MM.1S (cell line): ENCODE data around the gene KLHDC3.

Experiments used
- DNase-seq: peaks from one replicate; pipeline ENCODE4 v3.0.0-alpha.2; 2015
- H2AFZ ChIP-seq: fragments of 300-600 bp; sonication (generic); 2 replicates; pipeline ENCODE4 v1.6.0; 2016; ENCODE audit warnings: antibody characterized with exemption, low read length
- H3F3A ChIP-seq: fragments of 300-600 bp; sonication (generic); 2 replicates; pipeline ENCODE4 v1.6.1; 2016; ENCODE audit warnings: mild to moderate bottlenecking, antibody characterized with exemption, low read length, moderate library complexity, mixed read lengths; ENCODE audit not compliant: insufficient read depth
- H3K27ac ChIP-seq: fragments of 300-600 bp; sonication (generic); 2 replicates; pipeline ENCODE4 v1.5.1; 2016; ENCODE audit warnings: mild to moderate bottlenecking, low read length
- H3K27me3 ChIP-seq: fragments of 300-600 bp; sonication (generic); replicated peaks from 2 replicates; pipeline ENCODE4 v1.6.0; 2016; ENCODE audit warnings: low read length; ENCODE audit not compliant: insufficient read depth
- H3K36me3 ChIP-seq: fragments of 300-600 bp; sonication (generic); replicated peaks from 2 replicates; pipeline ENCODE4 v1.6.1; 2016; ENCODE audit warnings: mild to moderate bottlenecking, low read length, mixed read lengths; ENCODE audit not compliant: insufficient read depth
- H3K4me1 ChIP-seq: fragments of 300-600 bp; sonication (generic); 2 replicates; pipeline ENCODE4 v1.6.1; 2016; ENCODE audit warnings: low read length, mixed read lengths
- H3K4me2 ChIP-seq: fragments of 300-600 bp; sonication (generic); 2 replicates; pipeline ENCODE4 v1.6.0; 2016; ENCODE audit warnings: low read depth, low read length
- H3K4me3 ChIP-seq: fragments of 300-600 bp; sonication (generic); 2 replicates; pipeline ENCODE4 v1.5.1; 2016; ENCODE audit warnings: low read length, mixed read lengths
- H3K79me2 ChIP-seq: fragments of 300-600 bp; sonication (generic); 2 replicates; pipeline ENCODE4 v1.6.1; 2016; ENCODE audit warnings: mixed run types, low read length, mixed read lengths
- H3K9ac ChIP-seq: fragments of 300-600 bp; sonication (generic); 2 replicates; pipeline ENCODE4 v1.6.1; 2016; ENCODE audit warnings: low read length, mixed read lengths
- H3K9me2 ChIP-seq: fragments of 300-600 bp; sonication (generic); replicated peaks from 2 replicates; pipeline ENCODE4 v1.6.1; 2016; ENCODE audit warnings: mild to moderate bottlenecking, low read length, mixed read lengths; ENCODE audit not compliant: insufficient read depth
- H3K9me3 ChIP-seq: fragments of 300-600 bp; sonication (generic); replicated peaks from 2 replicates; pipeline ENCODE4 v1.6.1; 2016; ENCODE audit warnings: mild to moderate bottlenecking, low read length, mixed read lengths; ENCODE audit not compliant: insufficient read depth
- H4K20me1 ChIP-seq: fragments of 300-600 bp; sonication (generic); 2 replicates; pipeline ENCODE4 v1.6.1; 2016; ENCODE audit warnings: mild to moderate bottlenecking, low read length, moderate library complexity, mixed read lengths; ENCODE audit not compliant: insufficient read depth
- CTCF ChIP-seq: fragments of 300-600 bp; sonication (generic); IDR thresholded peaks from 2 replicates; pipeline ENCODE4 v1.5.1; 2016; ENCODE audit warnings: antibody characterized with exemption, low read length, mixed read lengths
- EZH2 ChIP-seq: fragments of 300-600 bp; sonication (generic); optimal IDR thresholded peaks from 2 replicates; pipeline ENCODE3; 2017; ENCODE audit warnings: low read depth, mild to moderate bottlenecking, antibody characterized with exemption, low read length, mixed read lengths
- EZH2phosphoT487 ChIP-seq: fragments of 300-600 bp; sonication (generic); IDR thresholded peaks from 2 replicates; pipeline ENCODE4 v1.6.1; 2018; ENCODE audit warnings: antibody characterized with exemption, low read length

KLHDC3 gene

DNA sequence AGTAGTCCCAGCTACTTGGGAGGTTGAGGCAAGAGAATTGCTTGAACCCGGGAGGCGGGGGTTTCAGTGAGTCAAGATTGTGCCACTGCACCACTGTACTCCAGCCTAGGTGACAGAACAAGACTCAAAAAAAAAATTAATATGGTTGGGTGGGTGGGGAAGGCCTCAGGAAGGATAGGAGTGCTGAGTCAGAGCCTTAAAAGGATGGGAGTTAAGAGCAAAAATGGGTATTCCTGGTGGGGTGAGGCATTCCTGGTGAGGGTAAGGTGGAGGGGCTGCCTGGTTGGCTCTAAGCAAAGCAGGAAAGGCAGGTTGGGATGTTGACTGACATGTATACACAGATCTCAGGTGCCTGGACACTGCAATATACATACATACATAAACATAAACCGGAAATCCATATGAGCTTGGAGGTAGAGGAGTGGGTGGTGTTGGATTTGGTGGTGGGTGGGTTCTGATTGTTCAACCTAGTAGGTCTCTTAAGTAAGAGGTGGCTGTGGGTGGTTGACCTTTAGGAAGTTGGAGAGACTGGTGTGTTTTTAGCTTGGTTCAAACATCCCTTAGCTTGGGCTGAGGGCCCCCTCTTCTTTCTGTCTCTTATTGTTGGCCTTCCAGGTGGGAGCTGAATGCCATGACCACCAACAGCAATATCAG, 6.1 kb downstream of the KLHDC3 start:
- Histone ChIP-seq H3F3A (peaks cover 3% of the 10 kb centered on the region; the same call in 1 of the 2 replicates), H3K79me2 (peaks cover 69% of the 10 kb centered on the region), H3K9me2 (no peaks in the 10 kb centered on the region), H2AFZ (no peak overlapping the region), H3K36me3 (no peaks in the 10 kb centered on the region; the same call in 1 of the 2 replicates), H3K27ac (no peak overlapping the region), H3K4me3 (no peak overlapping the region), H3K27me3 (no peaks in the 10 kb centered on the region), H4K20me1 (no peaks in the 10 kb centered on the region), H3K4me2 (no peak overlapping the region), H3K9me3 (no peaks in the 10 kb centered on the region), H3K9ac (no peak overlapping the region), H3K4me1 (peaks cover 7% of the 10 kb centered on the region; the same call in 1 of the 2 replicates)
- TF ChIP-seq CTCF (no peak), EZH2 (no peak), EZH2phosphoT487 (no peak)
- no peak for DNase-seq

DNA sequence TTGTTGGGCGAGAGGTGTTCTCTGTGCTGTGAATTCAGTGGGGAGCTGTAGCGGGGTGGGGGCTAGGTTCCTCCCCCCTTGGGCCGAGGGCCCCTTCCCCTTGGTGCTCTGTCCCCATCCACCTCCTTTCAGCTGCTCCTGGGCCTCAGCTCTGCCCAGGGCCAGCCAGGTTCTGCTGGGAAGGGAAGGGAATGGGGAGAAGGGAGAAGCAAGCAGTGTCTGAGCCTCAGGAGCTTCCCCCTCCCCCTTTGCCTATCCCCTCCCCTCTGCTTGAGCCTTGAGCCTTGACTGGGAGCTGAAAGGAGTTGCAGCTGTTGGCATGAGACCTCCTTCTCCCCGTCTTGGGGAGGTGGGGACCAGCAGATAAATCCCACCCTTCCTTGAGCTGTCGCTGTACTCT, 6.8 kb downstream of the KLHDC3 start:
- TF ChIP-seq CTCF (no peak), EZH2 (no peak), EZH2phosphoT487 (no peak)
- Histone ChIP-seq H3K4me2 (peak overlapping the region; percentile 95), H3K36me3 (no peaks in the 10 kb centered on the region; the same call in 1 of the 2 replicates), H3K9me3 (no peaks in the 10 kb centered on the region), H3K27ac (peak overlapping the region; percentile 52; the same call in 1 of the 2 replicates), H3K79me2 (peaks cover 62% of the 10 kb centered on the region), H4K20me1 (no peaks in the 10 kb centered on the region), H2AFZ (peak overlapping the region; percentile 93), H3K9me2 (no peaks in the 10 kb centered on the region), H3K4me1 (peaks cover 7% of the 10 kb centered on the region; the same call in 1 of the 2 replicates), H3K4me3 (peak overlapping the region; percentile 98), H3F3A (peaks cover 3% of the 10 kb centered on the region; the same call in 1 of the 2 replicates), H3K27me3 (no peaks in the 10 kb centered on the region), H3K9ac (peak overlapping the region; percentile 84)
- no peak for DNase-seq

GRCh38 chr6:43021270-43022047, 7.4 kb downstream of the KLHDC3 start, which contains the start of gene RRP36:
Gene RRP36 (plus strand): TSS chr6:43021623. CDS start chr6:43021655, 32 bp downstream.
- Histone ChIP-seq H4K20me1 (no peaks in the 10 kb centered on the region), H3K79me2 (peaks cover 56% of the 10 kb centered on the region), H3K27ac (peak within 1 kb of the TSS; percentile 69), H3K9ac (peak within 1 kb of the TSS; percentile 84), H3K4me1 (peaks cover 7% of the 10 kb centered on the region; the same call in 1 of the 2 replicates), H3K4me2 (peak within 1 kb of the TSS; percentile 95), H3K4me3 (peak within 1 kb of the TSS; percentile 98), H3K36me3 (no peaks in the 10 kb centered on the region; the same call in 1 of the 2 replicates), H3K9me2 (no peaks in the 10 kb centered on the region), H3K9me3 (no peaks in the 10 kb centered on the region), H3F3A (peaks cover 3% of the 10 kb centered on the region; the same call in 1 of the 2 replicates), H2AFZ (peak within 1 kb of the TSS; percentile 93), H3K27me3 (no peaks in the 10 kb centered on the region)
- peak; percentile 76 for DNase-seq
- TF ChIP-seq CTCF (no peak), EZH2phosphoT487 (no peak), EZH2 (no peak)
